ENCODE data around the gene ZNF382. TPM values are rescaled to one million over a fixed set of nuclear protein-coding genes. Genes with fewer than 3 reads are reported as not detected.
"Not testable (repeated sequence)": the region's sequence is repeated elsewhere in the genome, so short reads cannot be mapped to it uniquely, and the experiment has no call there.

ZNF382 gene
- total and polyA plus RNA-seq, 7 experiments from 2014 or later: 5.4 to 20.2 (median 10.3) TPM

- H3K27me3 ChIP-seq (ENCODE audit: control insufficient read depth in 2 of 2, insufficient read depth in 2 of 2, low read length in 2 of 2): no peaks in the 10 kb centered on the region
- Mint-ChIP-seq H3K27ac (peak overlapping the region; percentile 30 to 100 (median 97)), H3K27me3 (no peaks in the 10 kb centered on the region), H3K9me3 (peaks cover 0 to 64% (median 22%) of the 10 kb centered on the region in 11 donors), H3K36me3 (peaks cover 23 to 72% (median 64%) of the 10 kb centered on the region in 5 donors), H3K4me3 (peak overlapping the region; percentile 80 to 100 (median 93)), H3K4me1 (peaks cover 23 to 42% (median 34%) of the 10 kb centered on the region in 7 donors)
- H3K4me1 ChIP-seq (ENCODE audit: control insufficient read depth in 2 of 2, insufficient read depth in 2 of 2, low read length in 2 of 2): peaks cover 0 to 15% of the 10 kb centered on the region in 2 donors
- ChIA-PET POLR2A (no interaction called here), CTCF (no interaction called here)
- ATAC-seq: no peak
- intact Hi-C loops (cut with micrococcal nuclease): loop anchor here (5.0 to 10.0 kb wide), 4 partner anchors 340 to 1333 kb away; partner anchors contain the start of genes SIPA1L3 (in 1 of the 2), WDR87 (in 1 of the 2), ZNF383 (in 1 of the 2) and ZNF568 (in 1 of the 2)
- H3K27ac ChIP-seq (ENCODE audit: low read depth, low read length): no peak overlapping the region
- H3K4me3 ChIP-seq (ENCODE audit: low read length): no peak overlapping the region
- H3K9me3 ChIP-seq (ENCODE audit: control insufficient read depth in 2 of 3, low read length in 3 of 3): peaks cover 0 to 2% (median 0%) of the 10 kb centered on the region in 3 experiments
- DNase-seq: no peak
- H3K36me3 ChIP-seq (ENCODE audit: control insufficient read depth in 2 of 3, insufficient read depth in 3 of 3, low read length in 3 of 3): peaks cover 0 to 44% (median 4%) of the 10 kb centered on the region in 3 experiments
These were observed 30.4 kb upstream of the ZNF382 start for GRCh38 chr19:36574741-36575140.

DNA sequence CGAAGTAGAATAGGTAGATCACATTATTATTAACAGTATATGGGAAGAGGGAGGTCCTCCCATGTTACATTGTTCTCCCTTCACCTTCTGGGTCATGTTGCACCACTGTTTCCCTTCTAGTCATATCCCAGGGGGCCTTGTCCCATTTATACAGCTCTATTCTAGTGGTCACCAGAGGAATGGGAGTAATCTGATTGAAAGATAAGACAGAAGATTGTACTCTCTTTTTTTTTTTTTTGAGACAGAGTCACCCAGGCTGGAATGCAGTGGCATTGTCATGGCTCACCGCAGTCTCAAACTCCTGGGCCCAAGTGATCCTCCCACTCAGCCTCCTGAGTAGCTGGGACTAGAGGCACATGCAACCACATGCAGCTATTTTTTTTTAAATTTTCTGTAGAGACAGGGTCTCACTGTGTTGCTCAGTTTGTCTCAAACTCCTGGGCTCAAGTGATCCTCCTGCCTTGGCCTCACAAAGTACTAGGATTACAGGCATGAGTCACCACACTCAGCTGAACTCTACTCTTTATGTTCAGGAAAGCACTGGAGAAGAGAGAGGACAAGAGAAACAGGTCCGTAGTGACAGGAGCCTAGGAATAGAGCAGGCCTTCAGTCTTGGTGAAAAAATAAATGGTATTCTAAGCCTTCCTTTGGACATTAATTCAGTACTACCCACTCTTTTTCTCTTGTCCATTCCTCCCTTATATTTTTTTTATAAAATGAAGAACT lies 27.7 kb upstream of the ZNF382 start:
- Mint-ChIP-seq H3K9me3 (peaks cover 0 to 68% (median 27%) of the 10 kb centered on the region in 11 donors), H3K4me1 (peaks cover 16 to 26% (median 24%) of the 10 kb centered on the region in 7 donors), H3K27me3 (no peaks in the 10 kb centered on the region), H3K27ac (no peak overlapping the region), H3K4me3 (no peak overlapping the region), H3K36me3 (peaks cover 21 to 79% (median 70%) of the 10 kb centered on the region in 5 donors)
- H3K9me3 ChIP-seq (ENCODE audit: control insufficient read depth in 2 of 3, low read length in 3 of 3): peaks cover 0 to 7% (median 0%) of the 10 kb centered on the region in 3 experiments
- H3K36me3 ChIP-seq (ENCODE audit: control insufficient read depth in 2 of 3, insufficient read depth in 3 of 3, low read length in 3 of 3): peaks cover 3 to 50% (median 11%) of the 10 kb centered on the region in 3 experiments
- ChIA-PET POLR2A (no interaction called here), CTCF (no interaction called here)
- no peak overlapping the region for H3K4me3 ChIP-seq (ENCODE audit: low read length)
- ATAC-seq: no peak
- DNase-seq: no peak
- intact Hi-C loops (cut with micrococcal nuclease): loop anchor here (10.0 kb wide), 2 partner anchors 337 to 637 kb away; partner anchors contain the start of genes ZNF383 (in 1 of the 2), ZNF568 (in 1 of the 2), ZNF585B (in 1 of the 2) and ZNF829 (in 1 of the 2)
- H3K27ac ChIP-seq (ENCODE audit: low read depth, low read length): no peak overlapping the region
- H3K4me1 ChIP-seq (ENCODE audit: control insufficient read depth in 2 of 2, insufficient read depth in 2 of 2, low read length in 2 of 2): peaks cover 0 to 15% of the 10 kb centered on the region in 2 donors
- H3K27me3 ChIP-seq (ENCODE audit: control insufficient read depth in 2 of 2, insufficient read depth in 2 of 2, low read length in 2 of 2): no peaks in the 10 kb centered on the region

- peaks cover 4 to 14% (median 9%) of the 10 kb centered on the region in 7 donors for H3K4me1 Mint-ChIP-seq
- peaks cover 0 to 7% of the 10 kb centered on the region in 2 donors for H3K4me1 ChIP-seq (ENCODE audit: control insufficient read depth in 2 of 2, insufficient read depth in 2 of 2, low read length in 2 of 2)
- H3K4me3 ChIP-seq (ENCODE audit: low read length): no peak overlapping the region
- H3K9me3 Mint-ChIP-seq: peaks cover 5 to 79% (median 37%) of the 10 kb centered on the region in 11 donors
- H3K27me3 Mint-ChIP-seq: no peaks in the 10 kb centered on the region
- intact Hi-C loops (cut with micrococcal nuclease): loop anchor here (10.0 kb wide), 2 partner anchors 336 to 636 kb away; partner anchors contain the start of genes ZNF383 (in 1 of the 2), ZNF568 (in 1 of the 2), ZNF585B (in 1 of the 2) and ZNF829 (in 1 of the 2)
- H3K27ac ChIP-seq (ENCODE audit: low read depth, low read length): no peak overlapping the region
- no peaks in the 10 kb centered on the region for H3K27me3 ChIP-seq (ENCODE audit: control insufficient read depth in 2 of 2, insufficient read depth in 2 of 2, low read length in 2 of 2)
- ChIA-PET POLR2A (no interaction called here), CTCF (no interaction called here)
- H3K27ac Mint-ChIP-seq: no peak overlapping the region
- H3K4me3 Mint-ChIP-seq: no peak overlapping the region
- ATAC-seq (no peak), DNase-seq (no peak)
- H3K36me3 ChIP-seq (ENCODE audit: control insufficient read depth in 2 of 3, insufficient read depth in 3 of 3, low read length in 3 of 3): peaks cover 3 to 50% (median 11%) of the 10 kb centered on the region in 3 experiments
- peaks cover 0 to 12% (median 7%) of the 10 kb centered on the region in 3 experiments for H3K9me3 ChIP-seq (ENCODE audit: control insufficient read depth in 2 of 3, low read length in 3 of 3)
- peaks cover 25 to 79% (median 76%) of the 10 kb centered on the region in 5 donors for H3K36me3 Mint-ChIP-seq
These were observed 25.9 kb upstream of the ZNF382 start for GRCh38 chr19:36579255-36579654.

DNA sequence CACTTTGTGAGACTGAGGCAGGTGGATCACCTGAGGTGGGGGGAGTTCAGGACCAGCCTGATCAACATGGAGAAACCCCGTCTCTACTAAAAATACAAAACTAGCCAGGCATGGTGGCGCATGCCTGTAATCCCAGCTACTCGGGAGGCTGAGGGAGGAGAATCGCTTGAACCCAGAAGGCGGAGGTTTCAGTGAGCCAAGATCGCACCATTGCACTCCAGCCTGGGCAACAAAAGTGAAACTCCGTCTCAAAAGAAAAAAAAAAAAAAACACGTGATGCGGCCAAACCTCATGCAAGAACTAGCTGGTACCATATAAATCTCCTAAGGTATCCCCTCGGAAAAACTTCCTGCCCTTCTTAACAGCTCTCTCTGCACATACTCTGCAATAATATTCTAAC lies 2.4 kb upstream of the ZNF382 start:
- H3K27me3 Mint-ChIP-seq; H3K4me3 ChIP-seq (ENCODE audit: low read length); POLR2A ChIA-PET; H3K27me3 ChIP-seq (ENCODE audit: control insufficient read depth in 2 of 2, insufficient read depth in 2 of 2, low read length in 2 of 2); CTCF ChIA-PET; H3K9me3 ChIP-seq (ENCODE audit: control insufficient read depth in 2 of 3, low read length in 3 of 3); ATAC-seq; H3K36me3 ChIP-seq (ENCODE audit: control insufficient read depth in 2 of 3, insufficient read depth in 3 of 3, low read length in 3 of 3); H3K27ac ChIP-seq (ENCODE audit: low read depth, low read length); DNase-seq: not testable (repeated sequence)
- Mint-ChIP-seq H3K9me3 (peaks cover under 1 to 55% (median 10%) of the 10 kb centered on the region in 11 donors), H3K27ac (peak overlapping the region in 3 of 9 donors; percentile 8 to 77 (median 69)), H3K4me1 (peaks cover 20 to 32% (median 27%) of the 10 kb centered on the region in 7 donors), H3K36me3 (peaks cover 5 to 45% (median 39%) of the 10 kb centered on the region in 5 donors), H3K4me3 (peak overlapping the region in 4 of 10 donors; percentile 20 to 81 (median 40))
- peaks cover 7 to 15% of the 10 kb centered on the region in 2 donors for H3K4me1 ChIP-seq (ENCODE audit: control insufficient read depth in 2 of 2, insufficient read depth in 2 of 2, low read length in 2 of 2)
- intact Hi-C loops (cut with micrococcal nuclease): loop anchor here in 1 of 2 donors (10.0 kb wide), 2 partner anchors 252 to 312 kb away; partner anchors contain the start of genes ZNF345, ZNF568 and ZNF829

DNA sequence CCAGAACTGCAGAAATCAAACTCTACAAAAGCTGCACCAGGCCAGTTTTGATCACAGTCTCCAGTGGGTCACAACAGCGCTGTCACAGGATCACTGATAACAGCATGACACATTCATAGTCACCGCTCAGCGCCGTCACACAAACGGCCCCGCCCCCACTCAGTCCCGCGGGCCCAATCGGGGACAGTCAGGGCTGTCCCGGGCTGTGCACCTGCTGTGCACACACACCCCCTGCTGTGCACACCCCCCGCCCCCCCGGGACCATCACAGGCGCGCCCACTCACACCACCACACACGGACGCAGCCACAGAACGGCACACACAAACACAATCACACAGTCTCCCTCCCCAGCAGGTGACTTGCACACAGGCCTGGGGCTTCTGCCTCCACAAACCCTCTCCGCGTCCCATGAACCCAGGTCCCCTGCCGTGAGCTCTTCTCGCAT lies 435 bp upstream of the ZNF382 start:
- H3K4me3 ChIP-seq (ENCODE audit: low read length): peak overlapping the region; percentile 95
- Mint-ChIP-seq H3K4me3 (peak overlapping the region; percentile 81 to 99 (median 93)), H3K27ac (peak overlapping the region; percentile 78 to 98 (median 93)), H3K4me1 (peaks cover 20 to 32% (median 27%) of the 10 kb centered on the region in 7 donors), H3K27me3 (no peaks in the 10 kb centered on the region), H3K36me3 (peaks cover 15 to 58% (median 42%) of the 10 kb centered on the region in 5 donors), H3K9me3 (peaks cover under 1 to 55% (median 21%) of the 10 kb centered on the region in 11 donors)
- POLR2A ChIA-PET: interaction anchor here (0.5 to 2.1 kb wide), 12 partner anchors 10 to 390 kb away, joined by 3 to 18 read pairs (median 4); partner anchors contain the start of genes ZNF146, ZNF260, ZNF529 and ZNF565
- H3K27ac ChIP-seq (ENCODE audit: low read depth, low read length): peak overlapping the region; percentile 84
- CTCF ChIA-PET: no interaction called here
- no peaks in the 10 kb centered on the region for H3K9me3 ChIP-seq (ENCODE audit: control insufficient read depth in 2 of 3, low read length in 3 of 3)
- peaks cover 7 to 15% of the 10 kb centered on the region in 2 donors for H3K4me1 ChIP-seq (ENCODE audit: control insufficient read depth in 2 of 2, insufficient read depth in 2 of 2, low read length in 2 of 2)
- peaks cover 0 to 18% (median 0%) of the 10 kb centered on the region in 3 experiments for H3K36me3 ChIP-seq (ENCODE audit: control insufficient read depth in 2 of 3, insufficient read depth in 3 of 3, low read length in 3 of 3)
- peak; percentile 90 for ATAC-seq
- peak; percentile 66 to 89 (median 79) for DNase-seq
- no peaks in the 10 kb centered on the region for H3K27me3 ChIP-seq (ENCODE audit: control insufficient read depth in 2 of 2, insufficient read depth in 2 of 2, low read length in 2 of 2)
- intact Hi-C loops (cut with micrococcal nuclease): loop anchor here (1.0 to 10.0 kb wide), 16 partner anchors 31 to 902 kb away; partner anchors contain the start of genes ZNF260 (in 2 of the 2), ZNF345 (in 2 of the 2), ZNF461 (in 2 of the 2) and ZNF529 (in 2 of the 2)

DNA sequence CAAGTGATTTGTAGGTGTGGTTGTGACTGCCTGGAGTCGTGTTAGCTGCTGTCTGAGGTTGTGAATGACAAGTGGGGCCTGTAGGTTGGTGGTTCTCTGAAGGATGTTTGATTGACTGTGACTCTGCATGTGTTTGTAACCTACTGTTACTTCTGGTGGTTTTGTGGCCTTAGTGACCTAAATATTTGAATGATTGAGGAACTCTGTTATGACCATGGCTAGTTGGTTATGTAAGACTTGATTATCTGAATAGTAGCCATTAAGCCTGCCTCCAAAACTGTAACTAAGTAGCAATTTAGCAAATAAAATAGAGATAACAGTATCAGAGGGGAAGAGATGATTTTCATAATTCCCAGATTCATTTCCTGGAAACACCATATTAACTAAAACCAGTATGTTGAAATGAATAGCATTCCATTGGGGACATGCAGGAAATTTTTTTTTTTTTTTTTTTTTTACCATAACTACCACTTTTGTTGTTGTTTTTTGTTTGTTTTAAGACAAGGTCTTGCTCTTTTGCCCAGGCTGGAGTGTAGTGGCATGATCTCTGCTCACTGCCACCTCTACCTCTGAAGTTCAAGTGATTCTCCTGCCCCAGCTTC lies 865 bp downstream of the ZNF382 start:
- peak overlapping the region; percentile 78 to 98 (median 93) for H3K27ac Mint-ChIP-seq
- peak overlapping the region; percentile 81 to 99 (median 93) for H3K4me3 Mint-ChIP-seq
- peaks cover 18 to 32% (median 27%) of the 10 kb centered on the region in 7 donors for H3K4me1 Mint-ChIP-seq
- Histone ChIP-seq H3K4me1 (ENCODE audit: control insufficient read depth in 2 of 2, insufficient read depth in 2 of 2, low read length in 2 of 2) (peaks cover 7 to 15% of the 10 kb centered on the region in 2 donors), H3K27ac (ENCODE audit: low read depth, low read length) (peak overlapping the region; percentile 84), H3K4me3 (ENCODE audit: low read length) (peak overlapping the region; percentile 95), H3K36me3 (ENCODE audit: control insufficient read depth in 2 of 3, insufficient read depth in 3 of 3, low read length in 3 of 3) (peaks cover 0 to 31% (median 4%) of the 10 kb centered on the region in 3 experiments), H3K27me3 (ENCODE audit: control insufficient read depth in 2 of 2, insufficient read depth in 2 of 2, low read length in 2 of 2) (no peaks in the 10 kb centered on the region), H3K9me3 (ENCODE audit: control insufficient read depth in 2 of 3, low read length in 3 of 3) (no peaks in the 10 kb centered on the region)
- intact Hi-C loops (cut with micrococcal nuclease): loop anchor here (1.0 to 10.0 kb wide), 14 partner anchors 33 to 901 kb away; partner anchors contain the start of genes ZNF260 (in 2 of the 2), ZNF345 (in 2 of the 2), ZNF461 (in 2 of the 2) and ZNF529 (in 2 of the 2)
- ChIA-PET CTCF (no interaction called here), POLR2A (interaction anchor here (0.6 to 2.1 kb wide), 9 partner anchors 9 to 1082 kb away, joined by 3 to 18 read pairs (median 5); partner anchors contain the start of genes ZNF146, ZNF260, ZNF461 and ZNF529)
- ATAC-seq: peak; percentile 48
- peaks cover 15 to 65% (median 49%) of the 10 kb centered on the region in 5 donors for H3K36me3 Mint-ChIP-seq
- peaks cover 0 to 56% (median 19%) of the 10 kb centered on the region in 11 donors for H3K9me3 Mint-ChIP-seq
- no peak for DNase-seq
- H3K27me3 Mint-ChIP-seq: no peaks in the 10 kb centered on the region
